T-helper 17 cell (primary cell): ENCODE results near the gene ZMYND19. TPM values are rescaled to one million over a fixed set of nuclear protein-coding genes. Genes with fewer than 3 reads are reported as not detected.
A peak's percentile ranks its signal among the peaks of the same experiment; 100 is the strongest.
"Not testable (repeated sequence)": the region's sequence is repeated elsewhere in the genome, so short reads cannot be mapped to it uniquely, and the experiment has no call there.

ENCODE experiments used
- ATAC-seq: fragments of 150-1000 bp; cut with Tn5 transposase; 2 replicates; pipeline ENCODE4 v1.10.0; 2021; ENCODE audit warnings: mild to moderate bottlenecking, moderate library complexity
- DNase-seq, 3 donors: peaks; one replicate each; pipeline versions ENCODE4 v3.0.0 to v3.0.0-alpha.2; 2020 to 2021
- H3K9me3 ChIP-seq: one replicate; pipeline ENCODE4 v1.7.0; 2013; ENCODE audit warnings: low read length, mild to moderate bottlenecking; ENCODE audit not compliant: control insufficient read depth, poor library complexity, severe bottlenecking
- H3K27ac Mint-ChIP-seq: one replicate; pipeline ENCODE4 v1.8.0; 2022; ENCODE audit warnings: mild to moderate bottlenecking, moderate library complexity, mixed read lengths
- H3K27me3 Mint-ChIP-seq: one replicate; pipeline ENCODE4 v1.8.0; 2022; ENCODE audit warnings: mixed read lengths
- H3K36me3 Mint-ChIP-seq: one replicate; pipeline ENCODE4 v1.8.0; 2022; ENCODE audit warnings: low read depth, mixed read lengths
- H3K4me1 Mint-ChIP-seq: one replicate; pipeline ENCODE4 v1.8.0; 2022; ENCODE audit warnings: mild to moderate bottlenecking, mixed read lengths
- H3K4me3 Mint-ChIP-seq: one replicate; pipeline ENCODE4 v1.8.0; 2022; ENCODE audit warnings: mild to moderate bottlenecking, moderate library complexity, mixed read lengths
- total RNA-seq, 4 donors: library from RNA in 2 of 4; stranded (reverse) in 2 of 4; gene quantifications; one replicate each; pipeline ENCODE4 v1.2.3 and lab custom pipeline; 2022 to 2026

Gene ZMYND19
- total RNA-seq, 2 donors from 2014 or later, result 12.1 to 18.2 TPM

GRCh38 chr9:137575716-137576411, 14.4 kb downstream of the ZMYND19 start:
- ATAC-seq (no peak), DNase-seq (no peak)
- Mint-ChIP-seq H3K4me1 (peaks cover 25% of the 10 kb centered on the region), H3K4me3 (peak overlapping the region; percentile 45), H3K27ac (no peak overlapping the region), H3K27me3 (no peaks in the 10 kb centered on the region), H3K36me3 (peaks cover 2% of the 10 kb centered on the region)
- no peaks in the 10 kb centered on the region for H3K9me3 ChIP-seq

- ATAC-seq, result peak; percentile 39
- H3K4me3 Mint-ChIP-seq, result no peak overlapping the region
- H3K9me3 ChIP-seq, result no peaks in the 10 kb centered on the region
- H3K4me1 Mint-ChIP-seq, result peaks cover 25% of the 10 kb centered on the region
- no peak overlapping the region for H3K27ac Mint-ChIP-seq
- DNase-seq, result no peak
- H3K27me3 Mint-ChIP-seq, result no peaks in the 10 kb centered on the region
- H3K36me3 Mint-ChIP-seq, result peaks cover 4% of the 10 kb centered on the region
Measured at GRCh38 chr9:137575364-137575715, 15.0 kb downstream of the ZMYND19 start.

- no peak overlapping the region for H3K4me3 Mint-ChIP-seq
- DNase-seq, result no peak
- no peaks in the 10 kb centered on the region for H3K9me3 ChIP-seq
- H3K27me3 Mint-ChIP-seq, result no peaks in the 10 kb centered on the region
- no peak for ATAC-seq
- H3K36me3 Mint-ChIP-seq, result peaks cover 4% of the 10 kb centered on the region
- H3K4me1 Mint-ChIP-seq, result peaks cover 27% of the 10 kb centered on the region
- no peak overlapping the region for H3K27ac Mint-ChIP-seq
Measured at GRCh38 chr9:137574192-137574591, 16.1 kb downstream of the ZMYND19 start.

GRCh38 chr9:137570566-137570965, 19.7 kb downstream of the ZMYND19 start:
- ATAC-seq (no peak), DNase-seq (no peak)
- H3K36me3 Mint-ChIP-seq, result peaks cover 4% of the 10 kb centered on the region
- H3K27ac Mint-ChIP-seq, result no peak overlapping the region
- no peak overlapping the region for H3K4me3 Mint-ChIP-seq
- no peaks in the 10 kb centered on the region for H3K27me3 Mint-ChIP-seq
- H3K9me3 ChIP-seq, result no peaks in the 10 kb centered on the region
- H3K4me1 Mint-ChIP-seq, result peaks cover 13% of the 10 kb centered on the region

GRCh38 chr9:137569609-137570203, 20.6 kb downstream of the ZMYND19 start:
- Mint-ChIP-seq H3K4me1 (peaks cover 6% of the 10 kb centered on the region), H3K27ac (no peak overlapping the region), H3K36me3 (peaks cover 4% of the 10 kb centered on the region), H3K27me3 (no peaks in the 10 kb centered on the region), H3K4me3 (no peak overlapping the region)
- DNase-seq (no peak), ATAC-seq (no peak)
- H3K9me3 ChIP-seq, result no peaks in the 10 kb centered on the region

GRCh38 chr9:137568445-137568844, 21.9 kb downstream of the ZMYND19 start:
- not testable (repeated sequence) for H3K4me3 Mint-ChIP-seq, H3K9me3 ChIP-seq, ATAC-seq, H3K4me1 Mint-ChIP-seq, H3K27me3 Mint-ChIP-seq, DNase-seq
- H3K27ac Mint-ChIP-seq, result peak overlapping the region; percentile 11
- H3K36me3 Mint-ChIP-seq, result peaks cover 11% of the 10 kb centered on the region

- Mint-ChIP-seq H3K4me3 (no peak overlapping the region), H3K36me3 (peaks cover 8% of the 10 kb centered on the region), H3K27me3 (no peaks in the 10 kb centered on the region), H3K4me1 (peaks cover 9% of the 10 kb centered on the region), H3K27ac (peak overlapping the region; percentile 60)
- ATAC-seq (no peak), DNase-seq (no peak)
- no peaks in the 10 kb centered on the region for H3K9me3 ChIP-seq
Measured at GRCh38 chr9:137564817-137565411, 25.4 kb downstream of the ZMYND19 start.

- ATAC-seq (no peak), DNase-seq (no peak)
- Mint-ChIP-seq H3K27ac (peak overlapping the region; percentile 60), H3K4me1 (peaks cover 7% of the 10 kb centered on the region), H3K36me3 (peaks cover 12% of the 10 kb centered on the region), H3K4me3 (no peak overlapping the region), H3K27me3 (no peaks in the 10 kb centered on the region)
- H3K9me3 ChIP-seq, result no peaks in the 10 kb centered on the region
Measured at GRCh38 chr9:137564134-137564533, 26.2 kb downstream of the ZMYND19 start.

GRCh38 chr9:137558127-137558526, 32.2 kb downstream of the ZMYND19 start:
- peaks cover 2% of the 10 kb centered on the region for H3K4me1 Mint-ChIP-seq
- H3K9me3 ChIP-seq, result no peaks in the 10 kb centered on the region
- H3K4me3 Mint-ChIP-seq, result no peak overlapping the region
- no peak for ATAC-seq
- no peak for DNase-seq
- no peaks in the 10 kb centered on the region for H3K27me3 Mint-ChIP-seq
- H3K27ac Mint-ChIP-seq, result no peak overlapping the region
- H3K36me3 Mint-ChIP-seq, result peaks cover 6% of the 10 kb centered on the region

- ATAC-seq, result no peak
- peak overlapping the region; percentile 11 for H3K27ac Mint-ChIP-seq
- H3K4me1 Mint-ChIP-seq, result peaks cover 4% of the 10 kb centered on the region
- H3K36me3 Mint-ChIP-seq, result peaks cover 6% of the 10 kb centered on the region
- no peaks in the 10 kb centered on the region for H3K27me3 Mint-ChIP-seq
- H3K4me3 Mint-ChIP-seq, result no peak overlapping the region
- H3K9me3 ChIP-seq, result no peaks in the 10 kb centered on the region
- DNase-seq, result no peak
Measured at GRCh38 chr9:137556069-137556838, 34.1 kb downstream of the ZMYND19 start.

- no peak for DNase-seq
- no peaks in the 10 kb centered on the region for H3K27me3 Mint-ChIP-seq
- H3K27ac Mint-ChIP-seq, result peak overlapping the region; percentile 11
Measured at GRCh38 chr9:137555179-137555578, 35.1 kb downstream of the ZMYND19 start.

GRCh38 chr9:137554349-137554748, 36.0 kb downstream of the ZMYND19 start:
- Mint-ChIP-seq H3K36me3 (peaks cover 4% of the 10 kb centered on the region), H3K27me3 (no peaks in the 10 kb centered on the region), H3K4me3 (no peak overlapping the region), H3K4me1 (peaks cover 13% of the 10 kb centered on the region), H3K27ac (no peak overlapping the region)
- no peak for ATAC-seq
- DNase-seq, result no peak
- H3K9me3 ChIP-seq, result no peaks in the 10 kb centered on the region

More at GRCh38 chr9:137555179-137555578, 35.1 kb downstream of the ZMYND19 start:
- Mint-ChIP-seq H3K4me3 (no peak overlapping the region), H3K4me1 (peaks cover 6% of the 10 kb centered on the region), H3K36me3 (peaks cover 8% of the 10 kb centered on the region)
- no peaks in the 10 kb centered on the region for H3K9me3 ChIP-seq
- ATAC-seq, result no peak

GRCh38 chr9:137553654-137554053, 36.7 kb downstream of the ZMYND19 start:
- not testable (repeated sequence) for ATAC-seq, H3K36me3 Mint-ChIP-seq, H3K4me3 Mint-ChIP-seq, H3K27ac Mint-ChIP-seq, DNase-seq, H3K9me3 ChIP-seq, H3K27me3 Mint-ChIP-seq
- H3K4me1 Mint-ChIP-seq, result peaks cover 13% of the 10 kb centered on the region
